Activated naive CD4-positive, alpha-beta T cell treated with anti-CD3 and anti-CD28 coated beads, Interleukin-2, amount 50 U/mL, for 72 hours (primary cell): Measurements from ENCODE around the gene VTCN1. TPM values are rescaled to one million over a fixed set of nuclear protein-coding genes. Genes with fewer than 3 reads are reported as not detected.
"Not testable (repeated sequence)": the region's sequence is repeated elsewhere in the genome, so short reads cannot be mapped to it uniquely, and the experiment has no call there.

Experiments used
- ATAC-seq, 2 donors: fragments of 150-1000 bp; cut with Tn5 transposase; 2 replicates each; pipeline ENCODE4 v1.10.0; 2021; ENCODE audit warnings: mild to moderate bottlenecking in 2 of 2, moderate library complexity in 2 of 2
- DNase-seq, 2 donors: peaks; one replicate each; pipeline ENCODE4 v3.0.0; 2021 to 2022; ENCODE audit warnings: low spot score in 2 of 2
- H3K27ac Mint-ChIP-seq, 2 donors: one replicate each; pipeline ENCODE4 v1.8.0; 2022; ENCODE audit warnings: mild to moderate bottlenecking in 2 of 2, mixed read lengths in 2 of 2
- H3K36me3 Mint-ChIP-seq, 2 donors: one replicate each; pipeline ENCODE4 v1.8.0; 2022; ENCODE audit warnings: mixed read lengths in 2 of 2
- H3K9me3 Mint-ChIP-seq, 2 donors: one replicate each; pipeline ENCODE4 v1.8.0; 2022; ENCODE audit warnings: mixed read lengths in 2 of 2
- total RNA-seq, 2 donors: library from RNA; stranded (reverse); gene quantifications; one replicate each; pipeline ENCODE4 v1.2.3, GENCODE V29; 2022

Gene VTCN1
- total RNA-seq, 2 donors from 2014 or later: not detected

DNA sequence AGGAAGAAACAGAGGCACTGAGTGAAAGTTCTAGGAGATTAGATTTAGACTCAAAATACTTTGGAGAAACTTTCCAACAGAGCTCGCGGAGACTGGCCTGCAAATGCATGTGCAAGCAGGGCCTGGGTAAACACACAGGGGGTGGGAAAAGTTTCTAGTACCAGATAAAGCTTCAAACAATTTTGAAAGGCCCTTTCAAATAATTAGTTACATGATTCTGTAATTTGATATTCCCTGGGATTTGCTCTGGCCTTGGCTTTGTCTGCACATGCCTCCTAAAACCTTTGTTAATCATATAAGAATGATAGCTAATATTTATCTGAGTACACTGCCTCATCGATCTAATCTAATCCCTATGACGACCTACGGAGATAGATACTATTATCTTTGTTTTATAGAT lies 31.3 kb downstream of the VTCN1 start:
- no peaks in the 10 kb centered on the region for H3K9me3 Mint-ChIP-seq
- no peaks in the 10 kb centered on the region for H3K36me3 Mint-ChIP-seq
- DNase-seq (no peak), ATAC-seq (no peak)
- H3K27ac Mint-ChIP-seq: no peak overlapping the region

DNA sequence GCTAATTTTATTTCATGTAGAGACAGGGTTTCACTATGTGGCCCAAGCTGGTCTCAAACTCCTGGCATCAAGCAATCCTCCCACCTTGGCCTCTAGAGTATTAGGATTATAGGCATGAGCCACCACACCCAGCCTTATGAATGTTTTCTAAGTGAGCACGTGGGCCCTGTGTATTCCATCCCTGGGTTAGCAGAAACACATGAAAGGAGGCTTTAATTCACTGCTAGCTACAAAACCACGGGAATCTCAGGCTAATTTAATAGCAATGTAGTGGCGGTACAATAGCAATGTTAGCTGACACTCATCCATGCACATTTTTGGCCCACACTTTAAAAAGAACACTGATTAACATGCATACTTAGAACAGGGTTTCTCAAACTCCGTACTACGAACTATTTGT lies 32.0 kb downstream of the VTCN1 start:
- DNase-seq (no peak), ATAC-seq (no peak)
- Mint-ChIP-seq H3K27ac (no peak overlapping the region), H3K36me3 (no peaks in the 10 kb centered on the region), H3K9me3 (no peaks in the 10 kb centered on the region)

DNA sequence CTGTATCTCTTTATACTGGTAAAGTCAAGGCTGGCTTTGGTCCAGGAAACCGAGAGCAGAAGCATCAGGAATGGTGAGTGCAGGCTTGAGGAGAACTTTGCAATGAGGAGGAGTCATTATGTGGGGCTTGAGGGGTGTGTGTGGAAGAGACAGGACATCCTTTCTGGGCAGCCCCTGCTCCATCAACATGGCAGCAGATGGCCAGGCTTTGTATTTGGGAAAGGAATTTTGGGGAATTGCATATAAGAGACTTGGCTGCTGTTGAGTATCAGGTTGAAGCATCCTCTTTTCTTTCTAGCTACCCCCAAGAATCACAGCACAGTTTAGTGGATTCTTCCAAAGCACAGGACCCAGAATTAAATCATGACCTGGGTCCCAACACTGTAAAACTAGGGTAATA lies 33.4 kb downstream of the VTCN1 start:
- no peaks in the 10 kb centered on the region for H3K9me3 Mint-ChIP-seq
- ATAC-seq (no peak), DNase-seq (no peak)
- no peak overlapping the region for H3K27ac Mint-ChIP-seq
- no peaks in the 10 kb centered on the region for H3K36me3 Mint-ChIP-seq

DNA sequence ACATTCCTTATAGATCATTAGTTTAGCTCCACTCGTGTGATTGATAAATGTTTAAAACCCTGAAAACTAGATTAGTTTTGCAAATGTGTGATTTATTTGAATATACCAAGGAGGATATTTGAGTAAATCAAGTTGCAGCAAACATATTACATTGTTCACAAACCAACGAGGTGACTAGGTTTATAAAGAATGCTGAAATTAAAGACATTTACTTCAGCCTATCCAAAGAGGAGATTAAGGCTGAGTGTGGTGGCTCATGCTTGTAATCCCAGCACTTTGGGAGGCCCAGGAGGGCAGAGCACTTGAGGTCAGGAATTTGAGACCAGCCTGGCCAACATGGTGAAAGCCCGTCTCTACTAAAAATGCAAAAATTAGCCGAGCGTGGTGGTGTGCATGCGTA lies 34.1 kb downstream of the VTCN1 start:
- Mint-ChIP-seq H3K9me3 (no peaks in the 10 kb centered on the region), H3K27ac (no peak overlapping the region), H3K36me3 (no peaks in the 10 kb centered on the region)
- no peak for ATAC-seq
- no peak for DNase-seq

DNA sequence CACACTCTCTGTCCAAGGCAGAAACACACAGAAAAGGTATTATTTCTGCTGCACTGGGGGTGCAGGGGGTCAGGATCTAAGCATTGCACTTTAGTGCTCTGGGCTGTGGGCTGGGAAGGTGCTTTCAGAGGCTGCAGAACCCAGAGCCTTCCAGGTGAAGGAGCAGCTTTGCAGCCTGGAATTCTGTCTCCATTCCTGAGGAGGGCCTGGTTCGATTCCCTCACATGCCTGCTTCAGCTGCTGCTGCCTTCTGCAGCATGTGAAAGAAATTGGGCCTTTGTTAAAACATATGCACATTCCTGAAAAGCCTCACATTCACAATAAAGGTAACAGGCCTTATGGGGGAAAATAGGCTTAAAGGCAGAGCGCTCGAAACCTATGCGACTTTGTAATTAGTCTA lies 35.9 kb downstream of the VTCN1 start:
- ATAC-seq (no peak), DNase-seq (no peak)
- H3K27ac Mint-ChIP-seq: no peak overlapping the region
- no peaks in the 10 kb centered on the region for H3K9me3 Mint-ChIP-seq
- no peaks in the 10 kb centered on the region for H3K36me3 Mint-ChIP-seq

DNA sequence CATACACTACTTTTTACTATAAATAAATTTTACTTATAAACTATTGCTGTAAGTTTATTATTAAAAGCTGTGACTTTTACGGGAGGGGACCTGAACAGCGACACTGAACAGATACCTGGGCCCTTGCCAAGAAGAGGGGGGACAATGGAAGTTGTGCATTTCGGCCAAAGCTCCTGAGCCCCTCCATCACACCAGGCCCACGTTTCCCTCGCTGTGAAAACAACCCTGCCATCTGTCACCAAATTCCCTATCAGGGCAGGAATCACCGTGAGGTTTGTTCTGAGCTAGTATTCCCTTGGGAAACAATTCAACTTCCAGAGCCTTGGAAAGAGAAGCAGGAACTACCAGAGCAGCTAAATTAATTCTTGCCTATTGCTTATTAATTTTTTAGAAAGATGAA lies 37.0 kb downstream of the VTCN1 start:
- H3K36me3 Mint-ChIP-seq: no peaks in the 10 kb centered on the region
- no peak for ATAC-seq
- no peaks in the 10 kb centered on the region for H3K9me3 Mint-ChIP-seq
- H3K27ac Mint-ChIP-seq: no peak overlapping the region
- DNase-seq: no peak

DNA sequence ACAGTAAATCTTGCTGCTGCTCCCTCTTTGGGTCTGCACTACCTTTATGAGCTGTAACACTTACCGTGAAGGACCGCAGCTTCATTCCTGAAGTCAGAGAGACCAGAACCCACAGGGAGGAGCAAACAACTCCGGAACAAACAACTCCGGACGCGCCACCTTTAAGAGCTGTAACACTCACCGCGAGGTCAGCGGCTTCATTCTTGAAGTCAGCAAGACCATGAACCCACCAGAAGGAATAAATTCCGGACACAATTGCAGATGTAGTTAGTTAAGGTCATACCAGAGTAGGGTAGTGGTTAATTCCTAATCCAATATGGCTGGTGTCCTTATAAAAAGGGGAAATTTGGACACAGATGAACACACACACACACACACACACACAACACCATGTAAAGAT lies 37.7 kb downstream of the VTCN1 start:
- ATAC-seq (no peak), DNase-seq (no peak)
- H3K27ac Mint-ChIP-seq: no peak overlapping the region
- H3K9me3 Mint-ChIP-seq: no peaks in the 10 kb centered on the region
- no peaks in the 10 kb centered on the region for H3K36me3 Mint-ChIP-seq

DNA sequence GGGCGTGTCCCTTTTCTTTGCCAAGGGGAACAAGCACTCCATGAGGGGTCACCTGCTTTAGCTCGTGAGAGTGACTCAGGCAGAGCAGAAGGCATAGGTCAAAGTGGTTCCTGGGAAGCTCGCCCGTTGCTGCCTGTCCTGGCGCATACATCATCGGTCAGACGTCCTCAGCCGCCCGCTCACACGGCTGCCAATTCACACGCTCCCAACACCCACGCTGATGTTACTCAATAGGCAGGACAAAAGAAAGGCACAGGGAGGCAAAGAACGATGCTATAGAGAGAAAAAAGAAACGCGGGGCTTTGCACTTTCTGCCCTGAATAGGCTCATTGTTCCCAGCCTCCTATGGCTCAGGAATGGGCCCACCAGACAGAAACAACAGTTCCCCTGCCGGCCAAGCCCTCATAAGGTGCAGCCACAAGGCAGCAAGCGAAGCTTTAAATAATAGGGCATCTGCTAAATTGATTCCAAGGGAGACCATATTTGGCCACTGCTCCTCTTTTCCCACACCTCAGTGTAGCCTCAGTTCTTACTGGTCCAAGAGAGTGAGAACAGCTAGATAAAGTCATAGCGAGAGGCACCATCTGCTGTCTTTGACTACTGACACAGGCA lies 38.7 kb downstream of the VTCN1 start:
- no peak for DNase-seq
- no peak for ATAC-seq
- Mint-ChIP-seq H3K27ac (no peak overlapping the region), H3K9me3 (no peaks in the 10 kb centered on the region), H3K36me3 (no peaks in the 10 kb centered on the region)

DNA sequence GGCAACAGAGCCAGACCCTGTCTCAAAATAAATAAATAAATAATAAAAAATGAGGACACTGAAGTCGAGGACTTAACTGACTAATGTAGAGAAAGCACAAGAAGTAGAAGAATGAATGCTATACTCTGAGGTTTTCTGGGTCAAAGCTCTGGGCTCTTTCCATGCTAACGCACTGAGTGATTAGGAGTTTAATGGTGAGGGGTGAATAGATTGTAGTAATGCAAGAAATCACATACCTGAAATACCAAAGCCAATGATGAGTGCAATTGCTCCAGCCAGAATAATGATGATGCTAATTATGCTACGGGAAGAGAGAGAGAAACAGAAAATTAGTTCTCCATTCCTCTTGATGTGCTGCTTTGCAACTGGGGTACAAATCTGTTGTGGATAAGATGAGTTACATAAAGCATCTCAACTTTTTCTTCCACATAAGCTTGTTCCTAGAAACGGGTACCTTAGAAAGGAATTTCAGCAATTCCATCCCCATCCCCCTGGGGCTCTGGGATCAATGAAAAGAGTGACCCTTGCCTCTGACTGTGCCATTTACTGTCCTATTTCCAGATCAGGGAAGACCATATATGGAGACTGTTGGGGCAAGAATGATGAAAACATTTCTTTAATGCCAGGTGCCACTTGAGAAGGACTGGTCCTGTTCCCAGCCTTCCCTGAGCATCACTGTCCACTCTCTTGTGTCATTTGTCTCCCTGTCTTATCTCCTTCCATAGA lies 40.7 kb downstream of the VTCN1 start:
- Mint-ChIP-seq H3K27ac (no peak overlapping the region), H3K9me3 (no peaks in the 10 kb centered on the region), H3K36me3 (no peaks in the 10 kb centered on the region)
- no peak for DNase-seq
- no peak for ATAC-seq

DNA sequence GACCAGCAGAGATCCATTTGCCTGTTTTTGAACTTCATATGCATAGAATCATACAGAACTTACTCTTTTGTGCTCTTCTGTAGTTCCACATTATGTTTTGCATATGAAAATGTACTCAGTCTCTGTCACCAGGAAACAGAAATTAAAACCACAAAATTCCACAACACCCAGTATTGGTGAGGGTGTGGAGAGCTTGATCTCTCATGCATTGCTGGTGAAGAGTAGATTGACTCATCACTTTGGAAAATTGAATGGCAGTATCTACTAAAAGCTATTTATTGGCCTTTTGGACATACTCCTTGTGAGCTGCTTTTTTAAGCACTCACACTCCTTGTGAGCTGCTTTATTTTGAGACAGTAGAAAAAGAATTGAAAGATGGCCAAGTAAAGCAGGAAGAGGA lies 43.3 kb downstream of the VTCN1 start:
- Mint-ChIP-seq H3K27ac (no peak overlapping the region), H3K9me3 (no peaks in the 10 kb centered on the region), H3K36me3 (no peaks in the 10 kb centered on the region)
- ATAC-seq (no peak), DNase-seq (no peak)

DNA sequence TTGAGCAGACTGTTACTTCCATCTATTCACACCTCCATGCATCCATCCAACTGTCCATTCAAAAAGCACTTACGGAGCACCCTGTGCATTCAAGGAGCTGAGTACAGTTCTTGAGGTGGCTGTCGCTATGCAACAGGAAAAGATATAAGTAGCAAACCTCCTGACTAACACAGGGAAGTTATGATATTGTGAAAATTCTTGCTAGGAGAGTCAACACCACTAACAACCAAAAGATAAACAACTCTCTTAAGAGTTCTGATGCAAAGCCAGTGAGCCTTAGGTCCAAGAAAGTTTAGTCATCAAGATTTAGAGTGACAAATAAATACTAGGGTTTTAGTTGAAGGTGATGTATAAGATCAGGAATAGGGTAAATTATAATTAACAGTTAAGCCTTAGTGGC lies 44.7 kb downstream of the VTCN1 start:
- H3K27ac Mint-ChIP-seq: no peak overlapping the region
- ATAC-seq (no peak), DNase-seq (no peak)
- H3K9me3 Mint-ChIP-seq: no peaks in the 10 kb centered on the region
- no peaks in the 10 kb centered on the region for H3K36me3 Mint-ChIP-seq

DNA sequence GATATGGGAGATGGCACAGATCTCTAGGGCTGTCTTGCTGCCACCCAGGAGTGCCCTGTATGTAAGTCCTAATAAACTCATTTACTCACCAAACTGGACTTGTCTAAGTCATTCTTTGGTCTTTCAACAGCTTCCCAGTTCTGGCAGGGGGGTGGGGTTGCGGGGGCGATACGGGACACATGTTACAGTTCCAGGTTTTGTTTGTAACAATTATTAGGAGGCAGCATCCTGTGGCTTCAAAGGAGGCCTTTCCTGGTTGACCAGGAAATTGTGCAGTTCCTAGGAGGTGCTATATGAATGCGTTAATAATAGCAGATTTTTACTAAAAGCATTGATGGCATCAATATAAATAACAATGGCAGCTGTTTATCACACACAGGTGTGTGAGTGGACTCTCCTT lies 46.5 kb downstream of the VTCN1 start:
- DNase-seq: no peak
- H3K27ac Mint-ChIP-seq: no peak overlapping the region
- no peaks in the 10 kb centered on the region for H3K9me3 Mint-ChIP-seq

DNA sequence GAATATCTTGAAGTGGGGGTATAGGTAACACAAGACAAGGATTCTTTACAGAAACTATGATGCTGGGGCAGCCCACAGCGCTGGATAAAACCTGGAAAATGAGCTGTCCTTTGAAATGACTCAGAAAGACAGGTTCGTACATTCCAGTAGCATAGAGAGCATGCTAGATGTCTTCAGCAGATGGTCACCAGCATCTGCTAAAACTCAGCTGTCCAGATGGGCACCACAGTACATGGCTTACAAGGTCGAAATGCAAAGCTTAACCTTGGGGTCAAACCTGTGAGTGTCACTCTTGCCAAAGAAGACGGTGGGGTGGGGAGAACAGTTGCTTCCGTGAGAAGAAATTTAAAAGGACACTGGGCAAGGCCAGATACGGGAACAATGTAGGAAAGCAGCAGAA lies 47.9 kb downstream of the VTCN1 start:
- H3K27ac Mint-ChIP-seq: no peak overlapping the region
- DNase-seq (no peak), ATAC-seq (no peak)
- H3K9me3 Mint-ChIP-seq: no peaks in the 10 kb centered on the region
- no peaks in the 10 kb centered on the region for H3K36me3 Mint-ChIP-seq

More for the DNA sequence above, 46.5 kb downstream of the VTCN1 start:
- ATAC-seq: no peak
- H3K36me3 Mint-ChIP-seq: no peaks in the 10 kb centered on the region

DNA sequence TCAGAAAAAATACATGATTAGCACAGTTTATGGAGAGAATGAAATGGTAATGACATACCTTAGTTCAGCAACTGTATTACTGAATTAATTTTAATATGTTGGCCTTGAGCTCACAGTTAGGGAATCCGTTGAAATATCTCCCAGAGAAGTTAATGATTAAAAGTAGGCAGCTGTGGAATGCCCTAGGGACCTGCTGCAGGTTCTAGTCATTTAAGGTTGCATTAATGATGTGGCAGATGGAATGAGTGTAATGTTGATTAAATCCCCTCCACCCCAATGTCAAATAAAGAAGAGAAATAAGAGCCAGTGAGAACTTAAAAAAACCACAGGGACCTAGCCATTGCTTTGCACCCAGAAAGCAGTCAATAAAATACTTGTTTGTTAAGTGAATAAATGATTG lies 48.8 kb downstream of the VTCN1 start:
- ATAC-seq: no peak
- H3K36me3 Mint-ChIP-seq: no peaks in the 10 kb centered on the region
- no peak for DNase-seq
- H3K9me3 Mint-ChIP-seq: no peaks in the 10 kb centered on the region
- no peak overlapping the region for H3K27ac Mint-ChIP-seq

DNA sequence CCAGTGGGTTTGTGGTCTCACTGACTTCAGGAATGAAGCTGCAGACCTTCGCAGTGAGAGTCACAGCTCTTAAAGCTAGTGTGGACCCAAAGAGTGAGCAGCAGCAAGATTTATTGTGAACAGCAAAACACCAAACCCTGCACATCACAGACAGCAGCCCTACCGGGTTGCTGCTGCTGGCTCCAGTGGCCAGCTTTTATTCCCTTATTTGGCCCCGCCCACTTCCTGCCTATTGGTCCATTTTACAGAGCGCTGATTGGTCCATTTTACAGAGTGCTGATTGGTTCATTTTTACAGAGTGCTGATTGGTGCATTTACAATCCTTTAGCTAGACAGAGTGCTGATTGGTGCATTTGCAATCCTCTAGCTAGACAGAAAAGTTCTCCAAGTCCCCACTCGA lies 59.4 kb downstream of the VTCN1 start:
- not testable (repeated sequence) for H3K36me3 Mint-ChIP-seq, H3K9me3 Mint-ChIP-seq, ATAC-seq, H3K27ac Mint-ChIP-seq, DNase-seq

DNA sequence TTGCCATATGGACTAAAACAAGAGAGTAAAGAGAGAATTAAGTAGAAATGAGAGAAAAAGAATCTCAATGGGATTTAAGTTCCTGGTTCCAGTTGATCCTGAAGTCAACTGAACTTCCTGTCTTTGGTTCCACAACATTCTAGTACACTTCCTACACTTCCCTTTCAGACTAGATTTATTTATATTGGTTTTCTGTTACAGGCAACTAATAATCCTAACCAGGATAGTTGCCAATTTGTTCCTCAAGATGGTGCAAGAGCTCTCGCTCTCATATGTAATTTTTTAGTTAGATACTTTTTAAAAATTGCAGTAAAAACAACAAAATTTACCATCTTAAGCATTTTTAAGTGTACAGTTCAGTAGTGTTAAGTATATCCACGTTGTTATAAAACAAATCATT lies 60.4 kb downstream of the VTCN1 start:
- Mint-ChIP-seq H3K36me3 (no peaks in the 10 kb centered on the region), H3K27ac (no peak overlapping the region), H3K9me3 (peaks cover 0 to 5% of the 10 kb centered on the region in 2 donors)
- DNase-seq (no peak), ATAC-seq (no peak)

DNA sequence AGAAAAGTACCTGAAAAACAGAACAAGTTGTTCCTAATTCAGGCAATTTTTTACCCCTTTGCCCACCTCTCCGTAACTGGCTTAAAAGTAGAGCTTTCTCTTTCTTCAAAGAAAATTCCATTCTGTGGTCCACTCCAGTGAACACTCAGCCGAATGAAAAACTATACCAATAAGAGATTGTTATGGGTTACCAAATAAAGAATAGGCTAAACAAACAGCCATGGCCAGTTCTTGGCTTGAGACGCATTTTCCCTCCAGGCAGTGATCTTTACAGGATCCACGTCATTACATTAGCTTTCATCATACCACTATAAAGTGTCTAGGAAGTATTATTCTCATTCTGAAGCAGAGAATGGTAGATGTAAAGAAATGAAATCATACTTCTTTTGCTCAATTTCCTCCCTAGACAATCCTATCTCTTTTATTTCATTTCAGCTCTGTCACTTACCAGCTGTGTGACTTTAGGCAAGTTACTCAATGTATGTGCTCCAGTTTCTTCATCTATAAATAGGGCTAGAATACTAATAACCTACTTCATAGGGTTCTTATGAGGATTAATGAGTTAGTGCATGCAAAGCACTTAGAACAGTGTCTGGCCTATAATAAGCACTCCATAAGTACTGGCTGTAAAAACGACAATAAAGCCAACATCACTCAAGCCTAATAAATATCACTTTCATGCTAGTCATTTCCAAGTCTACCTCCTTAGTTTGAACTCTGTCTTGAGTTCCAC lies 62.7 kb downstream of the VTCN1 start:
- Mint-ChIP-seq H3K9me3 (peaks cover 0 to 5% of the 10 kb centered on the region in 2 donors), H3K36me3 (no peaks in the 10 kb centered on the region)
- no peak for ATAC-seq

DNA sequence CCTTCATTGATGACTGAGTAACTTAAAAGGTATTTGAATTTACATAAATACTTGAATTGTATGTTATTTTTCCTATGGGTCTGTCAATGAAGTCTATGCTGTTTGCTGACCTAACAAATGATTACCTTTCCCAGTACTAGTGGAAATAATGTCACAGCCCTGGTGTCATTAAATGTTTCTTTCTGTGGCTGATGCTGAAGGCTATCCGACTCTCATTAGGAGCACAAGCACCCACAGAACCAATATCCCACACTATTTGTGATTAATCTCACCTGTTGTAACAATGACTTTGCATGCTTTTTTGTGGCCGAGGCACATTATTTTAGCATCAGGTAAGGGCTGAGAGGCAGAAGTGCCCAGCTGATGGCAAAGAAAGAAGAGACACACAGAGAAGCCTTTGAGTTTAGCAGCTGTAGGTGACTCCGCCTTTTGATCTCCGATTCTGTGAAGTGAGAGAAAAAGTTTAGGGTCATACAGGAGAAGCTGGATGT lies 63.3 kb downstream of the VTCN1 start:
- H3K27ac Mint-ChIP-seq: no peak overlapping the region
- peaks cover 0 to 5% of the 10 kb centered on the region in 2 donors for H3K9me3 Mint-ChIP-seq
- DNase-seq (no peak), ATAC-seq (no peak)
- H3K36me3 Mint-ChIP-seq: no peaks in the 10 kb centered on the region

More for the DNA sequence above, 62.7 kb downstream of the VTCN1 start:
- no peak for DNase-seq
- H3K27ac Mint-ChIP-seq: no peak overlapping the region
